Measurements from ENCODE around the gene DYNC2I2. TPM values are rescaled to one million over a fixed set of nuclear protein-coding genes. Genes with fewer than 3 reads are reported as not detected.

The DYNC2I2 gene
- polyA plus RNA-seq, 1 donor from 2014 or later, result 82.5 TPM

- Histone ChIP-seq H3K9me2 (ENCODE audit: insufficient read depth, low read length) (no peaks in the 10 kb centered on the region), H3K79me2 (replicated peaks; ENCODE audit: insufficient read depth, low read length) (no peaks in the 10 kb centered on the region), H3K9me3 (ENCODE audit: low read length) (no peaks in the 10 kb centered on the region), H3K4me3 (ENCODE audit: low read length) (no peak overlapping the region), H3F3A (ENCODE audit: insufficient read depth, low read length, poor library complexity, severe bottlenecking) (no peaks in the 10 kb centered on the region), H3K4me2 (ENCODE audit: low read length) (no peak overlapping the region), H3K27me3 (ENCODE audit: insufficient read depth, low read depth, low read length) (peaks cover 3% of the 10 kb centered on the region), H3K36me3 (ENCODE audit: insufficient read depth, low read length) (no peaks in the 10 kb centered on the region), H3K9ac (ENCODE audit: low read length) (no peak overlapping the region), H4K20me1 (ENCODE audit: insufficient read depth) (no peaks in the 10 kb centered on the region), H2AFZ (ENCODE audit: low read depth, low read length) (no peak overlapping the region), H3K27ac (ENCODE audit: low read length) (no peak overlapping the region)
- no peak for TF ChIP-seq EP300 (conservative IDR thresholded peaks at IDR 0.05; ENCODE audit: poor library complexity, severe bottlenecking)
- TF ChIP-seq REST (IDR thresholded peaks at IDR 0.05; ENCODE audit: borderline replicate concordance), result no peak
- no peak for TF ChIP-seq TAF1 (IDR thresholded peaks at IDR 0.05; ENCODE audit: low read depth)
- TF ChIP-seq POLR2AphosphoS5 (IDR thresholded peaks at IDR 0.05), result no peak
- TF ChIP-seq RAD21 (conservative IDR thresholded peaks at IDR 0.05), result no peak
These were observed 48.7 kb upstream of the DYNC2I2 start for GRCh38 chr9:128705051-128705965.

GRCh38 chr9:128704356-128704670 lies 47.7 kb upstream of the DYNC2I2 start:
- H3K9ac ChIP-seq (ENCODE audit: low read length), result no peak overlapping the region
- H2AFZ ChIP-seq (ENCODE audit: low read depth, low read length), result no peak overlapping the region
- H3K9me2 ChIP-seq (ENCODE audit: insufficient read depth, low read length), result no peaks in the 10 kb centered on the region
- no peaks in the 10 kb centered on the region for H3K36me3 ChIP-seq (ENCODE audit: insufficient read depth, low read length)
- TF ChIP-seq TAF1 (IDR thresholded peaks at IDR 0.05; ENCODE audit: low read depth) (no peak), SMC3 (conservative IDR thresholded peaks at IDR 0.05; ENCODE audit: poor library complexity) (no peak), EP300 (conservative IDR thresholded peaks at IDR 0.05; ENCODE audit: poor library complexity, severe bottlenecking) (no peak), RAD21 (conservative IDR thresholded peaks at IDR 0.05) (no peak), POLR2AphosphoS5 (IDR thresholded peaks at IDR 0.05) (no peak), MXI1 (conservative IDR thresholded peaks at IDR 0.05; ENCODE audit: poor library complexity, severe bottlenecking) (no peak), REST (IDR thresholded peaks at IDR 0.05; ENCODE audit: borderline replicate concordance) (no peak), CTCF (IDR thresholded peaks at IDR 0.05; ENCODE audit: poor library complexity, severe bottlenecking) (no peak), EZH2 (IDR thresholded peaks at IDR 0.05; ENCODE audit: borderline replicate concordance, insufficient read depth, low read length, poor library complexity, severe bottlenecking) (no peak)
- H3K27ac ChIP-seq (ENCODE audit: low read length), result no peak overlapping the region
- H3K79me2 ChIP-seq (replicated peaks; ENCODE audit: insufficient read depth, low read length), result no peaks in the 10 kb centered on the region
- no peaks in the 10 kb centered on the region for H4K20me1 ChIP-seq (ENCODE audit: insufficient read depth)
- H3K9me3 ChIP-seq (ENCODE audit: low read length), result no peaks in the 10 kb centered on the region
- peaks cover 3% of the 10 kb centered on the region for H3K27me3 ChIP-seq (ENCODE audit: insufficient read depth, low read depth, low read length)
- no peaks in the 10 kb centered on the region for H3F3A ChIP-seq (ENCODE audit: insufficient read depth, low read length, poor library complexity, severe bottlenecking)
- H3K4me2 ChIP-seq (ENCODE audit: low read length), result no peak overlapping the region
- H3K4me3 ChIP-seq (ENCODE audit: low read length), result no peak overlapping the region
